AG04450 (cell line): ENCODE data around the gene CD83. TPM values are rescaled to one million over a fixed set of nuclear protein-coding genes. Genes with fewer than 3 reads are reported as not detected.
A peak's percentile ranks its signal among the peaks of the same experiment; 100 is the strongest.
"Not testable (repeated sequence)": the region's sequence is repeated elsewhere in the genome, so short reads cannot be mapped to it uniquely, and the experiment has no call there.

ENCODE experiments used
- CTCF ChIA-PET: fragments of 300-600, 350-600 bp; formaldehyde crosslinking; extraction: SDS; loops from one replicate; lab custom pipeline; 2022; ENCODE audit warnings: antibody characterized with exemption, inconsistent platforms; lab: Charles Lee
- POLR2A ChIA-PET: fragments of 350-600 bp; formaldehyde crosslinking; extraction: SDS; loops from one replicate; lab custom pipeline; 2021; ENCODE audit warnings: antibody characterized with exemption, inconsistent platforms; lab: Yijun Ruan, JAX
- DNase-seq: peaks from one replicate; pipeline ENCODE4 v3.0.0-alpha.2; 2011; ENCODE audit warnings: low read depth, low spot score
- H3K27ac ChIP-seq: one replicate; pipeline ENCODE4 v1.5.1; 2012; ENCODE audit warnings: low read depth, low read length, control low read depth
- H3K27me3 ChIP-seq: one replicate; pipeline ENCODE4 v1.6.0; 2012; ENCODE audit warnings: low read length; ENCODE audit not compliant: control insufficient read depth, insufficient read depth
- H3K4me3 ChIP-seq: 2 replicates; pipeline ENCODE4 v1.5.1; 2011; ENCODE audit warnings: mild to moderate bottlenecking, low read depth, low read length, control low read depth
- H3K9me3 ChIP-seq: 2 replicates; pipeline ENCODE4 v1.5.1; 2012; ENCODE audit warnings: low read length; ENCODE audit not compliant: control insufficient read depth, insufficient read depth
- CTCF ChIP-seq: IDR thresholded peaks from 2 replicates; pipeline ENCODE4 v1.5.1; 2011; ENCODE audit warnings: low read depth, low read length, control low read depth, inconsistent platforms
- polyA plus RNA-seq: library from polyadenylated mRNA; depleted of rRNA; stranded (reverse); fragments of >200 nt; gene quantifications from 2 replicates; pipeline ENCODE4 v1.2.3, GENCODE V29; 2011

Gene CD83
- polyA plus RNA-seq, 1 experiment, result 3.5 TPM

DNA sequence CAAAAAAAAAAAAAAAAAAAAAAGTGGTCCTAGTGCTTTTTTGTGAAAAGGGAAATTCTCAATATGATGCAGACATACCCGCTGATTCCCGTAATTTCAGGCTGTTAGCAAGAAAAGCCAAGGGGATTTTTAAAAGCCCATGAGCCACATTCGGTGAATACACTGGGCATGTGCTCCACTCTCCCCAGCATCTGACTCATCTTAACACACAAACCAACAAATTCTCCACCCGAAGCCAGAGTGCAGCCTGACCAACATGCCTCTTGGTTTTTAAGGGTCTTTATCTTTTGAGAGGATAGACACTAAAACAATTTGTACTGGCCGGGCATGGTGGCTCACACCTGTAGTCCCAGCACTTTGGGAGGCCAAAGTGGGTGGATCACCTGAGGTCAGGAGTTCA is 45.5 kb upstream of the CD83 start:
- POLR2A ChIA-PET, result no interaction called here
- Histone ChIP-seq H3K27me3 (no peaks in the 10 kb centered on the region), H3K9me3 (no peaks in the 10 kb centered on the region), H3K27ac (no peak overlapping the region), H3K4me3 (no peak overlapping the region)
- no peak for TF ChIP-seq CTCF
- DNase-seq, result no peak
- CTCF ChIA-PET, result interaction anchor here (0.6 to 5.1 kb wide), 4 partner anchors 26 to 277 kb away, joined by 3 to 19 read pairs (median 3); no protein-coding TSS in a partner anchor

DNA sequence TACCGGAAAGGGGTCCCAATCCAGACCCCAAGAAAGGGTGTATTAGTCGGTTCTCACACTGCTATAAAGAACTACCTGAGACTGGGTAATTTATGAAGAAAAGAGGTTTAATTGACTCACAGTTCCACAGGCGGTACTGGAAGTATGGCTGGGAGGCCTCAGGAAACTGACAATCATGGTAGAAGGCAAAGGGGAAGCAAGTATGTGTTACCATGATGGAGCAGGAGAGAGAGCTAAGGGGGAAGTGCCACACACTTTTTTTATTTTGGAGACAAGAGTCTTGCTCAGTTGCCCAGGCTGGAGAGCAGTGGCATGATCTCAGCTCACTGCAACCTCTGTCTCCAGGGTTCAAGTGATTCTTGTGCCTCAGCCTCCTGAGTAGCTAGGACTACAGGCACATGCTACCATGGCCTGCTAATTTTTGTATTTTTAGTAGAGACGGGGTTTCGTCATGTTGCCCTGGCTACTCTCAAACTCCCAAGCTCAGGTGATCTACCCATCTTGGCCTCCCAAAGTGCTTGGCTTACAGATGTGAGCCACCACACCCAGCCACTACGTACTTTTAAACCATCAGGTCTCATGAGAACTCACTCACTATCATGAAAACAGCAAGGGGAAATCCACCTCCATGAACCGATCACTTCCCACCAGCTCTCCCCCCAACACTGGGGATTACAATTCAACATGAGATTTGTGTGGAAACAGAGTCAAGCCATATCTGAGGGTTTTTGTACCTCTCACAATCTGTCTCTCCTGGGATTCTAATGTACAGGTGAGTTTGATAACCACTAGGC is 43.8 kb upstream of the CD83 start:
- H3K27me3 ChIP-seq, POLR2A ChIA-PET, H3K4me3 ChIP-seq, H3K9me3 ChIP-seq, DNase-seq, H3K27ac ChIP-seq: not testable (repeated sequence)
- CTCF ChIA-PET, result interaction anchor here (1.0 to 5.1 kb wide), 3 partner anchors 71 to 459 kb away, joined by 3 to 19 read pairs (median 3); partner anchors contain the start of gene NOL7

DNA sequence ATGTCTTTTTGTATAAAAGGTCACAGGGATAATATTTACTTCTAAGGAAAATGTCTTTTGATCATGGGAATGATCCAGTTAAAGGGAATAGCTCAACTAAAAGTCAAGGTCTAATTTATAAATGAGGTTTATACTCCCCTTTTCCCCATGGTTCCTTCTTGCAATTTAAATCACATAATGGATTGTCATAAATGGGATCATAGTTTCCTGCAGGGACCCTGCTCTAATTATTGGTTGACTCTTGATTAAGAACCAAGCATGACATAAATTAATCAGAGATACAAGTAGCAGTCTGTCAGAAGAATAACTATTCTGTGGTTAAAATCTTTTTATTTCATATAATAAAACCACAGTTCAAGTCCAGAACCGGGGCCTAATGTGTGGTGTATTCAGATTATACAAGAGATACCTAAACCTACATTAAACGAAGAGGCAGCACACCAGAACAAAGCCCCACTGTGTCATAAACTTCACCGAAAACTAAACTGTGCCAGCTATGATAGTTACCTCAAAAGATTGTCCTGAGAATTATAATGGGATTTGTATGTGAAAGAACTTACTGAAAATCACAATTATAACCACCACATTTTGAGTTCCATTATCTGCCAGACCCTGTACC is 43.0 kb upstream of the CD83 start:
- H3K9me3 ChIP-seq, result no peaks in the 10 kb centered on the region
- H3K27me3 ChIP-seq, result no peaks in the 10 kb centered on the region
- peak overlapping the region; percentile 47; the same call in 1 of the 2 replicates for H3K4me3 ChIP-seq
- no peak for DNase-seq
- CTCF ChIA-PET, result interaction anchor here (0.6 to 5.1 kb wide), 6 partner anchors 7 to 459 kb away, joined by 3 to 22 read pairs (median 4); partner anchors contain the start of gene NOL7
- no peak overlapping the region for H3K27ac ChIP-seq
- TF ChIP-seq CTCF, result no peak
- POLR2A ChIA-PET, result no interaction called here

DNA sequence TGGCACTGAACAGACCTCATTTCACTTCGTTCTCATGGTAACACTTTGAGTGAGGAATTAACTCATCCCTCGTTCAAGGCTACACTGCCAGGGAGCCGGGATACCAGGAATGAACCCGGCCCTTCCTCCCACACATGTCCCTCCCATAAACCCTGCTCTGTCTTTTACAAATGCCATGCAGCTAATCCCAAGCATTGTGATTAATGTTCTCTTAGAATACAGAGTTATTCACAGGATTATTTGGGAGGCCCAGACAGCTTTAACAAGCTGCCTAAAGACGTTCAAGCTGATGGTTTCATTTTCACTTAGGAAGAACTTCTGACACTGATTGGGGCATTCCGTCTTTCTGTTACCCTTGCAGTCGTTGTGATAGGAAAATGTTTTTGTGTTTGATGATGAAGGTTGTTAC is 42.5 kb upstream of the CD83 start:
- no peak for DNase-seq
- H3K9me3 ChIP-seq, result no peaks in the 10 kb centered on the region
- peak overlapping the region; percentile 47 for H3K4me3 ChIP-seq
- no peak overlapping the region for H3K27ac ChIP-seq
- ChIA-PET POLR2A (no interaction called here), CTCF (interaction anchor here (0.5 to 5.1 kb wide), 4 partner anchors 8 to 889 kb away, joined by 4 to 22 read pairs (median 12); no protein-coding TSS in a partner anchor)
- no peaks in the 10 kb centered on the region for H3K27me3 ChIP-seq
- TF ChIP-seq CTCF, result no peak

DNA sequence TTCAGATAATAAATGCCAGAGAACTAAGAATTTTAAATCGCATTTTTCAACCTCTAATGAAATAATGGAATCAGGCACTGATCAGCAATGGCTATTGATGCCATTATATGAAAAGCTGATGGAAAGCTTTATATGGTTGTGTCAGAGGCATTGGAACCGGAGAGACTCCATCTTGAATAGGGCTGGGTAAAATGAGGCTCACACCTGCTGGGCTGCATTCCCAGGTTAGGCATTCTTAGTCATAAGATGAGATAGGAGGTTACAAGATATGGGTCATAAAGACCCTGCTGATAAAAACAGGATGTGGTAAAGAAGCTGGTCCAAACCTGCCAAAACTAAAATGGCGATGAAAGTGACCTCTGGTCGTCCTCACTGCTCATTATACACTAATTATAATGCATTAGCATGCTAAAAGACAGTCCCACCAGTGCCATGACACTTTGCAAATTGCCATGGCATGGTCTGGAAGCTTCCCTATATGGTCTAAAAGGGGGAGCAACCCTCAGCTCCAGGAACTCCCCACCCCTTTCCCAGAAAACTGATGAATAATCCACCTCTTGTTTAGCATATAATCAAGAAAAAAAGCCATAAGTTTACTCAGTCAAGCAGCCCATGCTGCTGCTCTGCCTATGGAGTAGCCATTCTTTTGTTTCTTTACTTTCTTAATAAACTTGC is 40.2 kb upstream of the CD83 start:
- CTCF ChIA-PET, result interaction anchor here (3.7 to 5.1 kb wide), 2 partner anchors 10 to 169 kb away, joined by 19 to 22 read pairs; no protein-coding TSS in a partner anchor
- no peak overlapping the region for H3K27ac ChIP-seq
- H3K4me3 ChIP-seq, result no peak overlapping the region
- no peaks in the 10 kb centered on the region for H3K9me3 ChIP-seq
- DNase-seq, result no peak
- H3K27me3 ChIP-seq, result no peaks in the 10 kb centered on the region
- POLR2A ChIA-PET, result no interaction called here
- TF ChIP-seq CTCF, result no peak
